Fibroblast of skin of right biceps (primary cell): ENCODE results near the gene PGF.

Experiments
- DNase-seq: peaks from one replicate; pipeline ENCODE4 v3.0.0-alpha.2; 2013

The PGF gene

GRCh38 chr14:74954947-74955228 lies 509 bp downstream of the PGF start:
- no peak for DNase-seq

- no peak for DNase-seq
Observed at GRCh38 chr14:74954232-74954946, 1.0 kb downstream of the PGF start.

- no peak for DNase-seq
Observed at GRCh38 chr14:74953686-74954085, 1.7 kb downstream of the PGF start.

- DNase-seq = no peak
Observed at GRCh38 chr14:74952697-74953484, 2.5 kb downstream of the PGF start.

GRCh38 chr14:74952180-74952665 lies 3.2 kb downstream of the PGF start:
- no peak for DNase-seq

GRCh38 chr14:74951443-74952179 lies 3.8 kb downstream of the PGF start:
- DNase-seq = no peak

GRCh38 chr14:74950795-74951442 lies 4.5 kb downstream of the PGF start:
- no peak for DNase-seq

- no peak for DNase-seq
Observed at GRCh38 chr14:74949859-74950573, 5.4 kb downstream of the PGF start.

- DNase-seq = no peak
Observed at GRCh38 chr14:74949191-74949601, 6.2 kb downstream of the PGF start.

- no peak for DNase-seq
Observed at GRCh38 chr14:74948228-74949175, 6.9 kb downstream of the PGF start.

GRCh38 chr14:74947353-74948227 lies 7.8 kb downstream of the PGF start:
- no peak for DNase-seq

GRCh38 chr14:74946659-74947281 lies 8.6 kb downstream of the PGF start:
- no peak for DNase-seq

- peak; percentile 58 for DNase-seq
Observed at GRCh38 chr14:74945852-74946658, 9.3 kb downstream of the PGF start.

GRCh38 chr14:74945261-74945851 lies 10.0 kb downstream of the PGF start:
- DNase-seq = no peak

- DNase-seq = no peak
Observed at GRCh38 chr14:74942608-74943007, 12.8 kb downstream of the PGF start.

- DNase-seq = no peak
Observed at GRCh38 chr14:74942181-74942580, 13.2 kb downstream of the PGF start.

GRCh38 chr14:74941676-74942097 lies 13.7 kb downstream of the PGF start:
- DNase-seq = peak; percentile 56

GRCh38 chr14:74940956-74941565 lies 14.3 kb downstream of the PGF start:
- DNase-seq = no peak
